Dedifferentiated amniotic fluid mesenchymal stem cell (primary cell): Measurements from ENCODE around the gene CEBPB.
A peak's percentile ranks its signal among the peaks of the same experiment; 100 is the strongest.
"Not testable (repeated sequence)": the region's sequence is repeated elsewhere in the genome, so short reads cannot be mapped to it uniquely, and the experiment has no call there.

Source experiments
- DNase-seq: peaks from one replicate; pipeline ENCODE4 v3.0.0-alpha.2; 2016; ENCODE audit errors: extremely low spot score

CEBPB gene

DNA sequence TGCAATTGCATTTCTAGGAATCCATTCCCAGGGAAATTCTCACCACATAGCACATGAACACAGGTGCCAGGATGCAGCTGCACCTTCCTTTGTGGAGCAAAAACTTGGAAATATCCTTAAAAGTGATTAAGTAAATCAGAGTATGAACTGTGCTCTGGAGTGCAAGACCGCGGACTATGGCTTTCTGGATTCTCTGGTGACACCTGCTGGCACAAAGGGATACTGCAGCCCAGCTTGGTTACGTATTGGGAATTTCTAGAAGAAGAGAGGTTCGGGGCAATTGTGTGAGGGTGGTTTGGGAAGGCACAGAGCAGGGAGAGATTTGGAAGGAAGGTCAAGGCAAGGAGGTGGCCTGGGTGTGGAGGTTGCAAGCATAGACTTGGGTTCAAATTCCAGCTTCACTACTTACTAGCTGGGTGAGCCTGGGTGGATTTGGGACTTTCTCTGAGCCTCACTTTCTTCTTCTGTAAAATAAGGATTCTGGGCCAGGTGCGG is 21.3 kb upstream of the CEBPB start:
- peak; percentile 83 for DNase-seq

DNA sequence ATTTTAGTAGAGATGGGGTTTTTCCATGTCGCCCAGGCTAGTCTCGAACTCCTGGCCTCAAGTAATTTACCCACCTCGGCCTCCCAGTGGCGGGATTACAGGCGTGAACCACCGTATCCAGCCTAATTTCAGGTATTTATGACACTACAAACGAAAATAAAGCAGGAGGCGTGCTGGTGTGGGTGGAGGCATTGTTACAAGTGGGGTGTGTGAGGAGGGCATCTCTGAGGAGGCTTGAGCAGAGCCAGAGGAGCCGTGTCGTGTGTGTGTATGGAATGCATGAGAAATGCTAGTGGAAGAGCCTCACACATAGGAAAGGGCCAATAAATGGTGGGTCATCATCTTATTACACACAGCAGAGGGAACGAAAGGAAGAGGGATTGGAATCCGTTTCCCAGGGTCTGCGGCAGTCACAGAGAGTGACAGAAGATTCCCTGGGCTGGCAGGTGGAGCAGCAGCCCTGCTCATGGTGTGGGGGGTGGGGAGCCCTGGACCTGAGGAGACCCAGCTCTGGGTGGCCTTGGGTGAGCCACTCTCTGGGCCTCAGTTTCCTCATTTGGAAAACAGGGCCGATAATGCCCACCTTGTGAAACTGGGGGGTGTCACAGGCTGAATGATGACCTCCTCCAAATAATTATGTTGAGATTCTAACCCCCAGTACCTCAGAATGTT is 19.9 kb upstream of the CEBPB start:
- DNase-seq = no peak

DNA sequence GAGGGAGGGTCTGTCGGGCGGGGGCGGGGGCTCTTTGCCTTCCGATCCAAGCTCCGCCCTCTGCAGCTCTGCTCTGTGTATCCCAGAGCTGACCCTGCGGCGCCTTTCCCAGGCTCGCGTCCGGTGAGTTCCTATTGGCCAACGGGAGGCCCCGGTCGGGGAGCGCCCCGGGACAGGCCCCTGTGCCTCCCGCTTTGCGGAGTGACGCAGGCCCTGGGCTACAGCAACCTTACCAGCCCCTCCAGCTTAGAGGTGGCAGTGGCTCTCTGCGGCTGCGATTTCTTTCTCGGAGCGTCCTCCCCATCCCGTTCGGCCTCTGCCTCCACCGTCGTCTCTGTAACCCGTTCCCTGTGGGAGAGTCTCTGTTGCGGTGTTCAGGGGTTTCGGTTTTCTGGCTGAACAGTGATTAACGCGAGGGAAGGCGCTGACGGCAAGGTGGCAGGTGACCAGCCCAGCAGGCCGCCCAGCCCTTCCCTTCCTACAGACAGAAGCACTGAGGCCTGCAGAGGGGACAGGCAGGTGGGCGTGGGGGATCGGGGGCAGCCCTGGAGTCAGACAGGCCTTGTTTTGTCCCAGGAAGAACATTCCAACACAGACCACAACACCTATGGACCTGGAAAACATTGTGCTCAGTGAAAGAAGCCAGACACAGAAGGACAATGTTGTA is 18.1 kb upstream of the CEBPB start:
- no peak for DNase-seq

DNA sequence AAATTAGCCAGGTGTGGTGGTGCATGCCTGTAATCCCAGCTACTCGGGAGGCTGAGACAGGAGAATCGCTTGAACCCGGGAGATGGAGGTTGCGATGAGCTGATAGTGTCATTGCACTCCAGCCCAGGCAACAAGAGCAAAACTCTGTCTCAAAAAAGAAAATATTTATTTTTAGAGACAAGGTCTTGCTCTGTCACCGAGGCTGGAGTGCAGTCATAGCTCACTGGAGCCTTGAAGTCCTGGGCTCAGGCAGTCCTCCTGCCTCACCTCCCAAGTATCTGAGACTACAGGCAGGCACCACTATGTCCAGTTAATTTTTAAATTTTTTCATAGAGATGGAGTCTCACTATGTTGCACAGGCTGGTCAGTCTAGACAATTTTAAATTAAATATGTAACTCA is 16.2 kb upstream of the CEBPB start:
- no peak for DNase-seq

DNA sequence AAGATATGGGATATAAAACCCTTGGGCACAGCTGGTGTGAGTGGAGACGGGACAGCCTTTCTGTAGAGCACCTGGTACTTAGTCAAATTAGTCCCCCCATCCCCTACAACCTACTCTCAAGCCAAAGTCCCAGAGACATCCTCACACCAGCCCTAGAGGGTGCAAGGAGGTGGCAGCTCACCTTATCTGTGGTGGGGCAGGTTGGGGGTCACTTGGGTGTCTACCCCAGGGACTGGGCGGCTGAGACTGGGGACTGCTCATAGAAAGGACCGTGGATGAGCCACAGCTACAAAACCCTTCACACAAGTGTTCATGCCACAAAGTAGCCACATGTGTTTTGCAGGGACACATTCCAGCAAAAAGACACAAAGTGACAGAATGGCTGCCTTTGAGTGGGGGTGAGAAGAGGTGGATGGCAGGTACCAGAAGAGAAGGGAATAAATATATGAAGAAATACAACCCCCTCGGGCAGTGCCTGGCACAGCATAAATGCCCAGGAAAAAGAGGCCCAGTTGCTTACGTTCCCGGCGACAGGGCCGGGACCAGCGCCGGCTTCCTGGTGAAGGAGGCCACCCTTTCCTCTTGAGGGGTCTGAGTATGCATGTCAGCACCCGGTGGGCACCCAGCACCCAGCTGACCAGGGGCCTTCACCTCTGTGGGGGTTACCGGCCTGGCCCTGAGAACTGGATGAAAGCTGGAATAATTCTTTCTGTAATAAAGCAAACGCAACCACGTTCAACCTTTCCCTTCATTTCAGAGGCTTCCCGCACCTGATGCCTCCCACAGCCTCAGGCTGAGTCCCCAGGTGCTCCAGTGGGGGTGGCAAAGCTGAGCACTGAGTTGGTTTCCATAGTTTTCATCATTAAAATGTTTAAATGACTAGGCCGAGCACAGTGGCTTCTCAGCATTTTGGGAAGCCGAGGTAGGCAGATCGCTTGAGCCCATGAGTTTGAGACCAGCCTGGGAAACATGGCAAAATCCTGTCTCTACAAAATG is 14.4 kb upstream of the CEBPB start:
- no peak for DNase-seq

DNA sequence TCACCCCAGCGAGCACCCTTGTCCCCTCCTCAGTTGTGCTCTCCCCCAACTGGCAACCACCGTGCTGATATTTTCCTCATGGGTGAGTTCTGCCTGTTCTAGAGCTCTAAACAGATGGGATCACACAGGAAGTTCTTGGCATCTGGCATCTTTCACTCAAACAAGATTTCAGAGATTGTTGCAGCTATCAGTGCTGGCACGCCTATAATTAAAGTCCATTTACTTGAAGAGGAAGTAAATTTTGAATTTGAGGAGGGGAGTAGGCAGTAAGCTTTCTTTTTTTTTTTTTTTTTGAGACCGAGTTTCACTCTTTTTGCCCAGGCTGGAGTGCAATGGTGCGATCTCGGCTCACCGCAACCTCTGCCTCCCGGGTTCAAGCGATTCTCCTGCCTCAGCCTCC is 12.0 kb upstream of the CEBPB start:
- not testable (repeated sequence) for DNase-seq

DNA sequence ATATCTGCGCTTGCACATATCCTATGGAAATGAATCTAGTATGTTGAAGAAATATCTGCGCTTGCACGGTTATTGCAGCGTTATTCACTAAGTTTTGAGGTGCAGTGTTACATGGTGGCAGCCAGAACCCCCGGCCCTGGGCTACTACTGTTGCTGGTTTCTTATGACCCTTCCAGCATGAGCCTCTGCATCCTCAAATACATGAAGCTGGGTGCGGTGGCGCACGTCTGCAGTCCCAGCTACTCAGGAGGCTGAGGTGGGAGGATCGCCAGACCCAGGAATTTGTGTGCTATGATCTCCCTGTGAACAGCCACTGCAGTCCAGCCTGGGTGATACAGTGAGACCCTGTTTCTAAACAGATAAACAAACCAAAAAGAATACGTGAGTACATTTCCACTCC is 9.3 kb upstream of the CEBPB start:
- no peak for DNase-seq

DNA sequence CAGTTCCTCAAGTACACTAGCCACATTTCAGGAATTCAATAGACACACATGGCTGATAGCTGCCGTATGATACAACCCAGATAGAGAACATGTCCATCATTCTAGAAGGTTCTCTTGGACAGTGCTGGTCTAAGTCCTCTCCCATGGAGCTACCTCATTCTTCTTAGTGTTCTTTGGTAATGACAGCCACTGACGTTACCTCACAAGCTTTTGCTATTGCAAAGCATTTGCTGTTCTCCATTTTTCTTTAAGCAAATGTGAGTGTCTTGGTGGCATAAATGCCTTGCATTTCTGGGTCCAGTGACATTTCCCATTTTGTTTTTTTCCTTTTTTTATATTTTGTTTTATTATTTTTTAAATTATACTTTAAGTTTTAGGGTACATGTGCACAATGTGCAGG is 8.3 kb upstream of the CEBPB start:
- DNase-seq = no peak

DNA sequence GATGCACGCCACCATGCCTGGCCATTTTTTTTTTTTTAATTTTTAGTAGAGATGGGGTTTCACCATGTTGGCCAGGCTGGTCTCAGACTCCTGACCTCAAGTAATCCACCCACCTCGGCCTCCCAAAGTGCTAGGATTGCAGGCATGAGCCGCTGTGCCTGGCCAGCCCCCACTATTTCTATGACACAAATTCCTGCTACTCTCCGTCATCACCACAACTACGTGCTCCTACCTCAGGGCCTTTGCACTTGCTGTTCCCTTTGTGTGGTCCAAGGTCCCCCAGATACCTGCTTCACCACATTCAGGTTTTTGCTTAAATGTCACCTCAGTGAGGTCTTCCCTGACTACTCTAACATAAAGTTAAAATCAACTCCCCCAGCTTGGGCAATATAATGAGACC is 5.2 kb upstream of the CEBPB start:
- no peak for DNase-seq

DNA sequence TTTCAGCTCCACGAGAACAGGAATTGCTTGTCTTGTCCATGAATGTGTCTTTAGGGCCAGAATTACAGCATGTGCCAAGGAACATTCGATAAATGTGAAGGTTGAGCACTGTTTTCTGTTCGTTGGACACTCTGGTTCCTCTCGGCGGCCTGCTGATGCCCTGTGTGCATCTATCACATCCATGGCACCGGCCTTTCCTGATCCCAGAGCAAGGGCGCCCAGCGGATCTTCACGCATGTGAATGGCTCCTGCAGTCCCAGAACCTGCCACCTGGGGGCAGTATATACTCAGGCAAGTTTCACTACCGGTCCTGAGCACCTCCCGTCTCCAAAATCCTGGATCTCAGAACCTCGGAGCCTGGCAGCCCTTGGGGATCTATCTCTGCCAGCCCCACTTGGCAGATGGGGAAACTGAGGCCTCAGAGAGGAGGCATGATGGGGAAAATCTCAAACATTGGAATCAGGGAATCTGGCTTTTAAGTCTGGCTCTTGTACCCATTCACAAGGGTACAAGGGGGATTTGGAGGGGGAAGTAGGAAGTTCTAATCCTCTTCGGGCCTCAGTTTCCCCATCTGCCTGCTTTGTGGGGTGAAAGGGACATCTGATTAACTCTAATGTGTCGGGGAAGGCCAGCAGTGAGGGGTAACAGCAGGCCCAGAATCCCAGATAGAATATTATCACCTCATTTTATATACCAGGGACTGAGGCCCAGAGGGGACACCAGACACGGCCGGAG is 4.3 kb upstream of the CEBPB start:
- DNase-seq = peak; percentile 79

DNA sequence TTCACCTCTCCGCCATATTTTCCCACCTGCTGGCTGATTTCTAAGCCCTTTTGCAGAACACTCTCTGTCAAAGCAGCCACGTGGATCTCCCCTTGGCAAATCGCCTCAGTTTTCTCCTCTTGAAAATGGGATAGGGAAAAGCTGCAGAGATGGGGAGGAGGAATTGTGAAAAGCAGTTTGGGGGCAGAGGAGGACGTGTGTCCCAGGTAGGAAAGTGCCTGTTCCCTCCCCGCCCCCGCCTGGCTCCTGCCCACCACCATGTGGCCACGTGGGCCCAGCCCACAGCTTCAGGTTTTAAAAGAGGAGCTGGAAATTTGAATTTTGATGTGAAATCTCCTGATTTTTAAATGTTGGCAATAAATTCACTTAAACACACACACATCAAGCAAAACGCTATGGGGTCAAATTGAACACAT is 3.6 kb upstream of the CEBPB start:
- no peak for DNase-seq

DNA sequence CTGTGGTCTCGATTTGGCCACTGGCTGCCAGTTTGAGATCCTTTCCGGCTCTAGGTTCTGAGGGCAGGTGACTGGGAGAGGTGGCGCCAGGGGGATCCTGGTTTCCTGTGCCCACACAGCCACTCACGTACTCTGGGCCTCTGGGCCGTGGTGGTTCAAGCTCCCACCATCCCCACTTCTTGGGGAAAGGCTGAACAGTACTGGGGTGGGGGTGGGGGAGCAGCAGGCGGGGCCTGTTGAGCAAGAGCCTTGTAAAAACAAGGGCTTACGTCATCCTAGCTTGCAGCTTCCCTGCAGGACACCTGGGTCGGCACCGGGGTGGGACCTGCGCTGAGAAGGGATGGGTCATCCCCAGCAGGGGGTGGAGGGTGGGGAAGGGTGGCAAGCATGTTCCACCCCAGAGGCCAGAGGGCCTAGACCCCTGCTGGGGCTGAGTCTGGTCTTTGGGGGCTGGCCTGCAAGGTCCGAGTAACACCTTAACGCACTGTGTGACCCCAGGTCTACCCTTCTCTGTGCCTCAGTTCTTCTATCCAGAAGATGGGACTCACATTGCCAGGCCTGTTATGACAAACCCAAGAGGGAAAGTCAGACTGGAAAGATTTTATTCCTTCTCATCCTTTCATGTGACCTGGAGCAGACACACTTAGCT is 3.1 kb upstream of the CEBPB start:
- no peak for DNase-seq

DNA sequence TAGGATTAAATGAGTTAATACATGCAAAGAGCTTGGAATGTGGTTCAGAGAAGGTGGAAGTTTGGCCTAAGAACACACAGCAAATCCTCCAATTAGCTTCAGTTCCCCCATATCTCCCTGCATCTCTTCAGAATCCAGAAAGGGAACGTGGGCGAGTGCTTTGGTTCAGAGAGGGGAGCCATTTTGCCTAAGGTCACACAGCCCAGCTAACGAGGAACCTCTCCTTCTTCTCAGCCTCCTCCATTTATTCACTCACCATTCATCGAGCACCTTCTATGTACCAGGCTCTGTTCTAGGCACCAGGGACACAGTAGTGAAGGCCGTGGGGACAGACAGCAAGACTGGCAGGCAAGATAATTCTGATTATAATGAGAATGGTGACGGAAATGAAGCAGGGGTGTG is 2.3 kb upstream of the CEBPB start:
- no peak for DNase-seq

DNA sequence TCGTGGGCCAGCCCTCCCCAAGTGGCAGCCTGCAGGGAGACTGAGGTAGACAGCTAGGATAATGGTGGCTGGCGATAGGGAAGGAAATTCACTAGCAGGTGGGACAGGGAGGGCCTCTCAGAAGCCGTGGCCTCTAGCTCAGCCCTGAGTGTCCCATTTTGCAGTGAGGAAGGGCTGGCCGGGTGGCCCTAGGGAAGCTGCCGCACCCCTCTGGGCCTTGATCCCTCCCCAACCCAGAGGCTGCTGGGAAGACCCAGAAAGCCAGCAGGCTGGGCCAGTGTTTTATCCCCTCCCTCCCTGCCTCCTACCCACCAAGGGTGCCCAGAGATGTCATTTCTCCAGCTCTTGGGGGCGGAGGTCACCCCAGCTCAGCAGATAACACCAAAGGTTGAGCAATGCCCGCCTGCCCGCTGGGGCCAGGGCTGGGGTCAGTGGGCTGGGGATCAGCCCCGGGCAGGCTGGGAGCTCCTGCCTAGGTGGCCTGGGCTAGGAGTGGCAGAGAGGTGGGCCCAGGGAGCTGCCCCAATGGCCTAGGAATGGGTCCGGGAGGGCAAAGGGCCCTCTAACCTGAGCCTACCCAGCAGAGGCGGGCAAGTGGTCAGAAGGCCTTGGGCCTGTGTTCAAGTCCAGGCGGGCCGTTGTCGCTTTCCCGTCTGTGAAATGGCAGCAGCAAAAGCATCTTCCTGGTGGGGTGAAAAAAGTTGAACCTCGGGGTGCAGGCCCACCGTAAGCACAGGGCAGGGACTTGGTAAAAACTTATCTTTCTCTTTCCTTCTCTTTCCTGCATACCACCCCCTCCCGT is 1.6 kb upstream of the CEBPB start:
- DNase-seq = no peak

DNA sequence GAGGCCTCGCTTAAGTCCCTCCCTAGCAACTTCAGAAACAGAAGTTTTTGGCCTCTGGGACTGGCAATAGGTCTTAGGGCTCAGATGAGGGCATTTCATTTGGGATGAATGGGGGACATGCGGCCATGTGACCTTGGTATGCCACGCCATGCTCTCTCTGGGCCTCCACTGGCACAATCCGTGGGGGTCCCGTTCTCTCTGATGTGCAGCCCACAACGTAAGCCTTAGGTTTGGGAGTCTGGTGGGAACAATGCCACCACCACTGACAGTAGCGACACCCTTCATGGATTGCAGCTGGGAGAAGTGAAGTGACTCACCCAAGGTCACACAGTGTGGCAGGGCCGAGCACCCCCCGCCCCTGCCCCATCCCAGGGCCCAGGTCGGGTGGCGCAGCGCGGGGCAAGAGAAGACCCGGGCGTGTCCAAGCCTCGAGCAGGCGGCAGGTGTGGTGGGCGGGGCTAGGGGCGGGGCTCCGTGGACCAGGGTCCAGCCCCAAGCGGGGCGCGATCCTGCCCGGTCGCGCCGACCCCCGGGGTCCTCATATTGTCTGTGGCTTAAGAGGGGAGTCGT is 864 bp upstream of the CEBPB start:
- no peak for DNase-seq

DNA sequence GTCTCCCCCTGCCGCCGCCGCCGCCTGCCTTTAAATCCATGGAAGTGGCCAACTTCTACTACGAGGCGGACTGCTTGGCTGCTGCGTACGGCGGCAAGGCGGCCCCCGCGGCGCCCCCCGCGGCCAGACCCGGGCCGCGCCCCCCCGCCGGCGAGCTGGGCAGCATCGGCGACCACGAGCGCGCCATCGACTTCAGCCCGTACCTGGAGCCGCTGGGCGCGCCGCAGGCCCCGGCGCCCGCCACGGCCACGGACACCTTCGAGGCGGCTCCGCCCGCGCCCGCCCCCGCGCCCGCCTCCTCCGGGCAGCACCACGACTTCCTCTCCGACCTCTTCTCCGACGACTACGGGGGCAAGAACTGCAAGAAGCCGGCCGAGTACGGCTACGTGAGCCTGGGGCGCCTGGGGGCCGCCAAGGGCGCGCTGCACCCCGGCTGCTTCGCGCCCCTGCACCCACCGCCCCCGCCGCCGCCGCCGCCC is 474 bp downstream of the CEBPB start:
- no peak for DNase-seq

DNA sequence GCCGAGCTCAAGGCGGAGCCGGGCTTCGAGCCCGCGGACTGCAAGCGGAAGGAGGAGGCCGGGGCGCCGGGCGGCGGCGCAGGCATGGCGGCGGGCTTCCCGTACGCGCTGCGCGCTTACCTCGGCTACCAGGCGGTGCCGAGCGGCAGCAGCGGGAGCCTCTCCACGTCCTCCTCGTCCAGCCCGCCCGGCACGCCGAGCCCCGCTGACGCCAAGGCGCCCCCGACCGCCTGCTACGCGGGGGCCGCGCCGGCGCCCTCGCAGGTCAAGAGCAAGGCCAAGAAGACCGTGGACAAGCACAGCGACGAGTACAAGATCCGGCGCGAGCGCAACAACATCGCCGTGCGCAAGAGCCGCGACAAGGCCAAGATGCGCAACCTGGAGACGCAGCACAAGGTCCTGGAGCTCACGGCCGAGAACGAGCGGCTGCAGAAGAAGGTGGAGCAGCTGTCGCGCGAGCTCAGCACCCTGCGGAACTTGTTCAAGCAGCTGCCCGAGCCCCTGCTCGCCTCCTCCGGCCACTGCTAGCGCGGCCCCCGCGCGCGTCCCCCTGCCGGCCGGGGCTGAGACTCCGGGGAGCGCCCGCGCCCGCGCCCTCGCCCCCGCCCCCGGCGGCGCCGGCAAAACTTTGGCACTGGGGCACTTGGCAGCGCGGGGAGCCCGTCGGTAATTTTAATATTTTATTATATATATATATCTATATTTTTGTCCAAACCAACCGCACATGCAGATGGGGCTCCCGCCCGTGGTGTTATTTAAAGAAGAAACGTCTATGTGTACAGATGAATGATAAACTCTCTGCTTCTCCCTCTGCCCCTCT is 1.1 kb downstream of the CEBPB start:
- DNase-seq = peak; percentile 16

DNA sequence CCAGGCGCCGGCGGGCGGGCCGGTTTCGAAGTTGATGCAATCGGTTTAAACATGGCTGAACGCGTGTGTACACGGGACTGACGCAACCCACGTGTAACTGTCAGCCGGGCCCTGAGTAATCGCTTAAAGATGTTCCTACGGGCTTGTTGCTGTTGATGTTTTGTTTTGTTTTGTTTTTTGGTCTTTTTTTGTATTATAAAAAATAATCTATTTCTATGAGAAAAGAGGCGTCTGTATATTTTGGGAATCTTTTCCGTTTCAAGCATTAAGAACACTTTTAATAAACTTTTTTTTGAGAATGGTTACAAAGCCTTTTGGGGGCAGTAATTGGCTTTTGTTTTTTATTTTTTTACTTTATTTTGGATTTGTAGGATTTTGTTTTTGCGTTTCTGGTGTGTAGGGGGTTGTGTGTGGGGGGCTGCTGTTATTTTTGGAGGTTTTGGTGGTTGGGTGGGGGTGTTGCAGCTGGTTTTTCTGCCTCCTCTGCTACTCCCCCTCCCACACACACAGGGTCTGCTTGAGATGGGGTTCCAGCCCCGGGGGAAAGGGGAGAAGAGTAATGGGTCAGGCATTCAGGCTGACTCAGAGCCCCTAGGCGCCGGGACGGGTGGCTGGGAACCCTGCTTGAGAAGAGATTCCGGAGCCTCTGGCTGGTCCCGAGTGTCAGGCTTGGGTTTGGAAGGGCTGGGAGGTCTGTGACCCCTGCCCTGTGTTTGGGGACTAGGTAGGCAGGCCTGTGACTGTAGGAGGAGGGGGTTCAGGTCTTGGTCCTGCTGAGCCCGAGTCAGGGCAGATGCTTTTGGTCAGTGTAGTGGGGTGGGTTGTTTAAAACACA is 2.0 kb downstream of the CEBPB start:
- peak; percentile 93 for DNase-seq
